Calu3 (cell line): Measurements from ENCODE around the gene ABHD17A. TPM values are rescaled to one million over a fixed set of nuclear protein-coding genes. Genes with fewer than 3 reads are reported as not detected.

ENCODE experiments used
- BruUV-seq: library from RNA; stranded (reverse); fragments of 400-500 nt; replicated peaks from 2 replicates; lab custom pipeline; 2021; lab: Mats Ljungman, UMichigan
- CTCF ChIA-PET: fragments of 300-600 bp; sonication (Branson Sonifier 250); formaldehyde crosslinking; loops from one replicate; lab custom pipeline; 2022; ENCODE audit warnings: antibody characterized with exemption; lab: Charles Lee
- DNase-seq: peaks from one replicate; pipeline ENCODE4 v3.0.0; 2022
- H3K27ac Mint-ChIP-seq: one replicate; pipeline ENCODE4 v1.8.0; 2022; ENCODE audit warnings: mixed read lengths; ENCODE audit not compliant: unreplicated experiment
- H3K27me3 Mint-ChIP-seq: one replicate; pipeline ENCODE4 v1.8.0; 2022; ENCODE audit warnings: mixed read lengths; ENCODE audit not compliant: unreplicated experiment
- H3K36me3 Mint-ChIP-seq: one replicate; pipeline ENCODE4 v1.8.0; 2022; ENCODE audit warnings: mild to moderate bottlenecking, moderate library complexity, mixed read lengths; ENCODE audit not compliant: insufficient read depth, unreplicated experiment
- H3K4me1 Mint-ChIP-seq: one replicate; pipeline ENCODE4 v1.8.0; 2022; ENCODE audit warnings: mild to moderate bottlenecking, low read depth, mixed read lengths; ENCODE audit not compliant: unreplicated experiment
- H3K4me3 Mint-ChIP-seq: one replicate; pipeline ENCODE4 v1.8.0; 2022; ENCODE audit warnings: mild to moderate bottlenecking, low read depth, moderate library complexity, mixed read lengths; ENCODE audit not compliant: unreplicated experiment
- H3K9me3 Mint-ChIP-seq: one replicate; pipeline ENCODE4 v1.8.0; 2022; ENCODE audit warnings: low read depth, mixed read lengths; ENCODE audit not compliant: unreplicated experiment
- CTCF ChIP-seq: fragments of 200-600 bp; IDR thresholded peaks from one replicate; pipeline ENCODE4 v1.8.0; 2022; ENCODE audit warnings: antibody characterized with exemption; ENCODE audit not compliant: unreplicated experiment
- intact Hi-C: fragments of 100-400 bp; cut with micrococcal nuclease; formaldehyde crosslinking; loops from one replicate; pipeline ENCODE4 v1.10.0; 2022; ENCODE audit not compliant: unreplicated experiment
- total RNA-seq: library from RNA; stranded (reverse); gene quantifications from 2 replicates; pipeline ENCODE4 v1.2.3, GENCODE V29; 2022

ABHD17A gene
- total RNA-seq, 1 experiment from 2014 or later: 35.2 TPM

GRCh38 chr19:1863638-1864479, 21.4 kb downstream of the ABHD17A start:
- Mint-ChIP-seq H3K4me3 (peak overlapping the region; percentile 70), H3K27ac (no peak overlapping the region), H3K27me3 (no peaks in the 10 kb centered on the region), H3K4me1 (no peaks in the 10 kb centered on the region), H3K9me3 (no peaks in the 10 kb centered on the region), H3K36me3 (peaks cover 44% of the 10 kb centered on the region)
- CTCF ChIA-PET: interaction anchor here (0.7 to 1.2 kb wide), 3 partner anchors 9 to 61 kb away, joined by 4 to 10 read pairs (median 5); no protein-coding TSS in a partner anchor
- intact Hi-C loops: no loop called here
- no TSS peak for BruUV-seq
- DNase-seq: peak; percentile 91
- no peak for TF ChIP-seq CTCF

GRCh38 chr19:1863328-1863637, 22.0 kb downstream of the ABHD17A start, which contains the start of gene KLF16:
TSS of gene KLF16 (minus strand) at chr19:1863579. CDS start at chr19:1863497, 82 bp downstream.
- CTCF ChIA-PET: no interaction called here
- peak within 1 kb of the TSS; percentile 86 for H3K27ac Mint-ChIP-seq

GRCh38 chr19:1862424-1863327, 22.6 kb downstream of the ABHD17A start:
- Mint-ChIP-seq H3K27me3 (no peaks in the 10 kb centered on the region), H3K4me3 (peak overlapping the region; percentile 83), H3K36me3 (peaks cover 36% of the 10 kb centered on the region), H3K9me3 (no peaks in the 10 kb centered on the region), H3K4me1 (no peaks in the 10 kb centered on the region), H3K27ac (peak overlapping the region; percentile 86)
- TF ChIP-seq CTCF: no peak
- DNase-seq: peak; percentile 53
- CTCF ChIA-PET: no interaction called here
- TSS peak; percentile 59 for BruUV-seq
- intact Hi-C loops: no loop called here

More at GRCh38 chr19:1863328-1863637, 22.0 kb downstream of the ABHD17A start, which contains the start of gene KLF16:
- Mint-ChIP-seq H3K27me3 (no peaks in the 10 kb centered on the region), H3K4me1 (no peaks in the 10 kb centered on the region), H3K36me3 (peaks cover 41% of the 10 kb centered on the region), H3K9me3 (no peaks in the 10 kb centered on the region), H3K4me3 (peak within 1 kb of the TSS; percentile 83)
- intact Hi-C loops: no loop called here
- BruUV-seq: no TSS peak
- TF ChIP-seq CTCF: no peak
- DNase-seq: no peak

GRCh38 chr19:1862068-1862423, 23.2 kb downstream of the ABHD17A start:
- H3K4me1 Mint-ChIP-seq: no peaks in the 10 kb centered on the region
- no peaks in the 10 kb centered on the region for H3K9me3 Mint-ChIP-seq
- peak overlapping the region; percentile 86 for H3K27ac Mint-ChIP-seq
- CTCF ChIA-PET: no interaction called here
- H3K27me3 Mint-ChIP-seq: no peaks in the 10 kb centered on the region
- intact Hi-C loops: no loop called here
- H3K4me3 Mint-ChIP-seq: peak overlapping the region; percentile 83
- no TSS peak for BruUV-seq
- TF ChIP-seq CTCF: no peak
- peaks cover 36% of the 10 kb centered on the region for H3K36me3 Mint-ChIP-seq
- DNase-seq: no peak
